ENCODE measurements around the gene C19orf53.

- TF ChIP-seq CTCF (conservative IDR thresholded peaks at IDR 0.05; ENCODE audit: low read length) = peak; percentile 44; the same call in 1 of the 2 replicates
- TF ChIP-seq EZH2phosphoT487 (IDR thresholded peaks at IDR 0.05; ENCODE audit: borderline replicate concordance, low read depth, low read length) = no peak
Measured at GRCh38 chr19:13804830-13805683, 30.8 kb downstream of the C19orf53 start.
